GM12891 (cell line): ENCODE results near the gene VWA1.
"Not testable (repeated sequence)": the region's sequence is repeated elsewhere in the genome, so short reads cannot be mapped to it uniquely, and the experiment has no call there.

ENCODE experiments used
- POLR2A ChIP-seq: IDR thresholded peaks from 2 replicates; pipeline ENCODE4 v1.6.1; 2011; ENCODE audit warnings: low read depth, low read length, control low read depth
- POLR2AphosphoS5 ChIP-seq: IDR thresholded peaks from 2 replicates; pipeline ENCODE4 v1.6.1; 2011; ENCODE audit warnings: low read depth, low read length, control low read depth

- TF ChIP-seq POLR2A, POLR2AphosphoS5: not testable (repeated sequence)
Observed at GRCh38 chr1:1481811-1482210, 46.3 kb downstream of the VWA1 start.
